ENCODE measurements around the gene LACC1. TPM values are rescaled to one million over a fixed set of nuclear protein-coding genes. Genes with fewer than 3 reads are reported as not detected.

The LACC1 gene
- total and polyA plus RNA-seq, 10 of the 15 experiments (the other 5 are each of a cell fraction or from before 2014, with no cell fraction given): 0.03 to 3.7 (median 3.0) TPM

DNA sequence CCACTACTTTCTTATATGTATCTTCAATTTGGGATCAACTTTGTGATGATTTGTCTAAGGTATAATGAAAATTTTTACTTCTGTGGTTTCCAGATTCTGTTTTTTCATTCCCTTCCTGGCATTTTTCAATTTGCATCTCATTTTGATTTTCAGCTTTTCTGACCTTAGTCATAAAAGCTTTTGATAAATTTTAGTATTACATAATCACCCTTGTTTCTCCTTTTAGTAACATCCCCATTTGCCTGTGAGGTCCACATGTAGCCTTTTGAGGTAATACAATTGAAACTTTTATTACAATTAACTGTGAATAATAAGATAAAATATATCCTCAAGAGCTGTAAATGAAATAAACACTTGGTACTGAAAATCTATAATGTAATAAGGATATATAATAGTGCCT, 31.2 kb downstream of the LACC1 start:
- no TSS peak for BruUV-seq (replicated peaks)
- no peak for ATAC-seq
- SMC1A ChIA-PET (ENCODE audit: uncharacterized antibody, unreplicated experiment): interaction anchor here (0.5 to 1.1 kb wide), 2 partner anchors 52 to 519 kb away, joined by 3 read pairs; no protein-coding TSS in a partner anchor

More for the DNA sequence above, 31.2 kb downstream of the LACC1 start:
- no peak overlapping the region for H3K4me2 ChIP-seq (ENCODE audit: control insufficient read depth, insufficient read depth)
- no peaks in the 10 kb centered on the region for H3K9me3 ChIP-seq (replicated peaks; ENCODE audit: control insufficient read depth, insufficient read depth, low read length)
- ChIA-PET RAD21 (ENCODE audit: unreplicated experiment) (no interaction called here), CTCF (interaction anchor here (0.7 to 1.5 kb wide), 5 partner anchors 9 to 553 kb away, joined by 3 to 8 read pairs (median 3); no protein-coding TSS in a partner anchor), POLR2A (no interaction called here)
- no peak overlapping the region for H3K4me3 ChIP-seq
- peaks cover 0 to 12% of the 10 kb centered on the region in 2 experiments; a peak in 1 of 4 replicates for H3K27me3 ChIP-seq (replicated peaks in 1 of 2; ENCODE audit: control insufficient read depth in 2 of 2, insufficient read depth in 2 of 2, low read length in 1 of 2)
- H3K27ac ChIP-seq (ENCODE audit: control insufficient read depth, insufficient read depth): no peak overlapping the region
- FAIRE-seq: no peak
- no peaks in the 10 kb centered on the region for H3K4me1 ChIP-seq (ENCODE audit: control insufficient read depth, insufficient read depth, low read length)
- H3K9ac ChIP-seq (ENCODE audit: control insufficient read depth, insufficient read depth, low read length): no peak overlapping the region
- no peaks in the 10 kb centered on the region for H4K20me1 ChIP-seq (ENCODE audit: control insufficient read depth, insufficient read depth)
- intact Hi-C loops (cut with micrococcal nuclease; ENCODE audit: unreplicated experiment): no loop called here
- no peak overlapping the region for H2AFZ ChIP-seq (ENCODE audit: control insufficient read depth, low read depth, low read length)
- H3K79me2 ChIP-seq (ENCODE audit: control insufficient read depth, insufficient read depth, low read length): no peaks in the 10 kb centered on the region
- in situ Hi-C loops (cut with MboI): no loop called here
- no peaks in the 10 kb centered on the region for H3K36me3 ChIP-seq (ENCODE audit: control insufficient read depth in 2 of 2, insufficient read depth in 2 of 2, low read length in 1 of 2)
- no peak for DNase-seq (ENCODE audit: low read depth, low spot score)
- no peak for TF ChIP-seq ESRRA (IDR thresholded peaks at IDR 0.05; ENCODE audit: low read length)
- TF ChIP-seq, protein P1, sequence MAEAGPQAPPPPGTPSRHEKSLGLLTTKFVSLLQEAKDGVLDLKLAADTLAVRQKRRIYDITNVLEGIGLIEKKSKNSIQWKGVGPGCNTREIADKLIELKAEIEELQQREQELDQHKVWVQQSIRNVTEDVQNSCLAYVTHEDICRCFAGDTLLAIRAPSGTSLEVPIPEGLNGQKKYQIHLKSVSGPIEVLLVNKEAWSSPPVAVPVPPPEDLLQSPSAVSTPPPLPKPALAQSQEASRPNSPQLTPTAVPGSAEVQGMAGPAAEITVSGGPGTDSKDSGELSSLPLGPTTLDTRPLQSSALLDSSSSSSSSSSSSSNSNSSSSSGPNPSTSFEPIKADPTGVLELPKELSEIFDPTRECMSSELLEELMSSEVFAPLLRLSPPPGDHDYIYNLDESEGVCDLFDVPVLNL (IDR thresholded peaks at IDR 0.05; ENCODE audit: low read depth, low read length): no peak
- TF ChIP-seq POU2F2 (IDR thresholded peaks at IDR 0.05; ENCODE audit: borderline replicate concordance, low read depth, low read length): no peak
- no peak for TF ChIP-seq ZNF274 (IDR thresholded peaks at IDR 0.05; ENCODE audit: insufficient read depth, insufficient read length)
- no peak for TF ChIP-seq NKRF (conservative IDR thresholded peaks at IDR 0.05)
- TF ChIP-seq PRDM15 (CRISPR knock-in tag; IDR thresholded peaks at IDR 0.05): no peak
- TF ChIP-seq PAX5 (IDR thresholded peaks at IDR 0.05; ENCODE audit: borderline replicate concordance, low read depth, low read length): no peak
- TF ChIP-seq PBX3 (IDR thresholded peaks at IDR 0.05; ENCODE audit: insufficient replicate concordance, low read depth, low read length): no peak

Data from GM12878 (cell line).